ENCODE results near the gene SPEN.

GRCh38 chr1:15944308-15945010 lies 97.0 kb downstream of the SPEN start:
- TF ChIP-seq CTCF (IDR thresholded peaks at IDR 0.05) (no peak), POLR2A (IDR thresholded peaks at IDR 0.05) (no peak)
